HEK293 (cell line): ENCODE measurements around the gene USF3.

Source experiments
- CTCF ChIA-PET: fragments of 350-600 bp; formaldehyde crosslinking; extraction: SDS; loops from one replicate; lab custom pipeline; 2021; ENCODE audit warnings: antibody characterized with exemption; lab: Yijun Ruan, JAX
- POLR2A ChIA-PET: fragments of 300-600 bp; formaldehyde crosslinking; extraction: SDS; loops from one replicate; lab custom pipeline; 2020; ENCODE audit warnings: antibody characterized with exemption, inconsistent platforms; lab: Yijun Ruan, JAX
- H3K27ac ChIP-seq: fragments of 200-500 bp; sonication (Bioruptor generic); 2 replicates; pipeline ENCODE4 v1.5.1; 2014; ENCODE audit warnings: low read depth, low read length, control low read depth, inconsistent platforms; ENCODE audit errors: extremely low read depth
- H3K36me3 ChIP-seq, 2 experiments: fragments of 200-500 bp in 1 of 2; sonication (Bioruptor generic) in 1 of 2; 1 replicate in 1 of 2; 2 replicates in 1 of 2; pipeline ENCODE4 v1.5.1; 2014 to 2017; ENCODE audit warnings: inconsistent platforms in 2 of 2, low read length in 2 of 2; ENCODE audit not compliant: control insufficient read depth in 2 of 2, insufficient read depth in 1 of 2
- H3K4me1 ChIP-seq: fragments of 200-500 bp; sonication (Bioruptor generic); 2 replicates; pipeline ENCODE4 v1.5.1; 2014; ENCODE audit warnings: mild to moderate bottlenecking, low read length, inconsistent platforms; ENCODE audit not compliant: control insufficient read depth, insufficient read depth
- H3K4me3 ChIP-seq: 2 replicates; pipeline ENCODE4 v1.5.1; 2011; ENCODE audit warnings: low read depth, mild to moderate bottlenecking, control low read depth, low read length, moderate library complexity
- H3K9me3 ChIP-seq: fragments of 200-500 bp; sonication (Bioruptor generic); 2 replicates; pipeline ENCODE4 v1.5.1; 2014; ENCODE audit warnings: low read depth, low read length, inconsistent platforms; ENCODE audit not compliant: control insufficient read depth, insufficient read depth
- AEBP2 ChIP-seq: fragments of 450-650 bp; formaldehyde crosslinking; IDR thresholded peaks from 2 replicates; pipeline ENCODE4 v1.5.1; 2016; ENCODE audit warnings: missing biosample characterization, missing genetic modification characterization, borderline replicate concordance
- BCL11A ChIP-seq: fragments of 450-650 bp; formaldehyde crosslinking; IDR thresholded peaks from 2 replicates; pipeline ENCODE4 v1.5.1; 2016; ENCODE audit warnings: low read depth, missing biosample characterization, missing genetic modification characterization
- HOXA7 ChIP-seq: sonication (generic); formaldehyde crosslinking; IDR thresholded peaks from 2 replicates; pipeline ENCODE4 v1.8.1; 2022; ENCODE audit warnings: missing genetic modification reagents, borderline replicate concordance
- PBX3 ChIP-seq: sonication (generic); formaldehyde crosslinking; IDR thresholded peaks from 2 replicates; pipeline ENCODE4 v1.8.1; 2022; ENCODE audit warnings: mild to moderate bottlenecking, moderate library complexity, missing genetic modification reagents
- PRDM1 ChIP-seq: fragments of 450-650 bp; formaldehyde crosslinking; IDR thresholded peaks from 2 replicates; pipeline ENCODE4; 2016; ENCODE audit warnings: missing biosample characterization, missing genetic modification characterization
- SP2 ChIP-seq: fragments of 450-650 bp; formaldehyde crosslinking; IDR thresholded peaks from 2 replicates; pipeline ENCODE4 v1.5.1; 2016; ENCODE audit warnings: missing biosample characterization, missing genetic modification characterization
- ZNF114 ChIP-seq: fragments of 450-650 bp; formaldehyde crosslinking; IDR thresholded peaks from 2 replicates; pipeline ENCODE4 v1.5.0; 2017; ENCODE audit warnings: missing biosample characterization, missing genetic modification characterization
- ZNF223 ChIP-seq: fragments of 450-650 bp; formaldehyde crosslinking; IDR thresholded peaks from 2 replicates; pipeline ENCODE4 v1.5.1; 2016; ENCODE audit warnings: missing biosample characterization, missing genetic modification characterization
- ZNF266 ChIP-seq: fragments of 450-650 bp; formaldehyde crosslinking; IDR thresholded peaks from 2 replicates; pipeline ENCODE4 v1.5.1; 2016; ENCODE audit warnings: missing biosample characterization, missing genetic modification characterization, low read depth
- ZNF350 ChIP-seq: fragments of 450-650 bp; formaldehyde crosslinking; IDR thresholded peaks from 2 replicates; pipeline ENCODE4 v1.5.0; 2017; ENCODE audit warnings: missing biosample characterization, mild to moderate bottlenecking, missing genetic modification characterization
- ZNF48 ChIP-seq: fragments of 450-650 bp; formaldehyde crosslinking; IDR thresholded peaks from 2 replicates; pipeline ENCODE4 v1.5.1; 2016; ENCODE audit warnings: missing biosample characterization, missing genetic modification characterization
- ZNF521 ChIP-seq: fragments of 450-650 bp; formaldehyde crosslinking; IDR thresholded peaks from 2 replicates; pipeline ENCODE4 v1.5.1; 2017; ENCODE audit warnings: missing biosample characterization, mild to moderate bottlenecking, missing genetic modification characterization
- ZNF621 ChIP-seq: fragments of 450-650 bp; formaldehyde crosslinking; IDR thresholded peaks from 2 replicates; pipeline ENCODE4 v1.5.1; 2017; ENCODE audit warnings: missing biosample characterization, missing genetic modification characterization
- ZNF747 ChIP-seq: fragments of 450-650 bp; formaldehyde crosslinking; IDR thresholded peaks from 2 replicates; pipeline ENCODE4 v1.5.1; 2016; ENCODE audit warnings: missing biosample characterization, missing genetic modification characterization
- ZNF76 ChIP-seq: fragments of 450-650 bp; formaldehyde crosslinking; IDR thresholded peaks from 2 replicates; pipeline ENCODE4; 2016; ENCODE audit warnings: low read depth, missing biosample characterization, missing genetic modification characterization, borderline replicate concordance
- ZNF785 ChIP-seq: fragments of 450-650 bp; formaldehyde crosslinking; IDR thresholded peaks from 2 replicates; pipeline ENCODE4 v1.5.1; 2016; ENCODE audit warnings: missing biosample characterization, missing genetic modification characterization
- TF ChIP-seq, protein P1 (sequence below): fragments of 450-650 bp; formaldehyde crosslinking; IDR thresholded peaks from 2 replicates; pipeline ENCODE4 v1.5.1; 2016; ENCODE audit warnings: missing biosample characterization, missing genetic modification characterization
- TF ChIP-seq, protein P2 (sequence below): fragments of 450-650 bp; formaldehyde crosslinking; IDR thresholded peaks from 2 replicates; pipeline ENCODE4 v1.5.1; 2016; ENCODE audit warnings: missing biosample characterization, missing genetic modification characterization, low read depth
- TF ChIP-seq, protein P3 (sequence below): fragments of 450-650 bp; formaldehyde crosslinking; IDR thresholded peaks from 2 replicates; pipeline ENCODE4 v1.5.1; 2016; ENCODE audit warnings: missing biosample characterization, missing genetic modification characterization
- TF ChIP-seq, protein P4 (sequence below): fragments of 450-650 bp; formaldehyde crosslinking; IDR thresholded peaks from 2 replicates; pipeline ENCODE4 v1.5.1; 2016; ENCODE audit warnings: missing biosample characterization, missing genetic modification characterization

Gene USF3

GRCh38 chr3:113601240-113601639 lies 95.2 kb downstream of the USF3 start (continued):
- TF ChIP-seq, protein P1, sequence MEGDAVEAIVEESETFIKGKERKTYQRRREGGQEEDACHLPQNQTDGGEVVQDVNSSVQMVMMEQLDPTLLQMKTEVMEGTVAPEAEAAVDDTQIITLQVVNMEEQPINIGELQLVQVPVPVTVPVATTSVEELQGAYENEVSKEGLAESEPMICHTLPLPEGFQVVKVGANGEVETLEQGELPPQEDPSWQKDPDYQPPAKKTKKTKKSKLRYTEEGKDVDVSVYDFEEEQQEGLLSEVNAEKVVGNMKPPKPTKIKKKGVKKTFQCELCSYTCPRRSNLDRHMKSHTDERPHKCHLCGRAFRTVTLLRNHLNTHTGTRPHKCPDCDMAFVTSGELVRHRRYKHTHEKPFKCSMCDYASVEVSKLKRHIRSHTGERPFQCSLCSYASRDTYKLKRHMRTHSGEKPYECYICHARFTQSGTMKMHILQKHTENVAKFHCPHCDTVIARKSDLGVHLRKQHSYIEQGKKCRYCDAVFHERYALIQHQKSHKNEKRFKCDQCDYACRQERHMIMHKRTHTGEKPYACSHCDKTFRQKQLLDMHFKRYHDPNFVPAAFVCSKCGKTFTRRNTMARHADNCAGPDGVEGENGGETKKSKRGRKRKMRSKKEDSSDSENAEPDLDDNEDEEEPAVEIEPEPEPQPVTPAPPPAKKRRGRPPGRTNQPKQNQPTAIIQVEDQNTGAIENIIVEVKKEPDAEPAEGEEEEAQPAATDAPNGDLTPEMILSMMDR (tag by site-specific recombination) = no peak
- TF ChIP-seq ZNF48 (no peak), PRDM1 (tag by site-specific recombination) (no peak), HOXA7 (CRISPR knock-in tag) (no peak), ZNF747 (tag by site-specific recombination) (no peak), ZNF621 (no peak), ZNF785 (tag by site-specific recombination) (no peak)

GRCh38 chr3:113600418-113601182 lies 95.8 kb downstream of the USF3 start:
- H3K27ac ChIP-seq = no peak overlapping the region
- ChIA-PET POLR2A (no interaction called here), CTCF (no interaction called here)
- no peak overlapping the region for H3K4me3 ChIP-seq
- no peaks in the 10 kb centered on the region for H3K36me3 ChIP-seq
- no peaks in the 10 kb centered on the region for H3K4me1 ChIP-seq
- TF ChIP-seq ZNF521 (no peak), PBX3 (CRISPR knock-in tag) (no peak), ZNF223 (tag by site-specific recombination) (no peak), BCL11A (tag by site-specific recombination) (no peak), ZNF350 (no peak), SP2 (tag by site-specific recombination) (no peak), ZNF266 (tag by site-specific recombination) (no peak), ZNF114 (tag by site-specific recombination) (no peak), AEBP2 (tag by site-specific recombination) (no peak), ZNF76 (tag by site-specific recombination) (no peak)
- TF ChIP-seq, protein P2, sequence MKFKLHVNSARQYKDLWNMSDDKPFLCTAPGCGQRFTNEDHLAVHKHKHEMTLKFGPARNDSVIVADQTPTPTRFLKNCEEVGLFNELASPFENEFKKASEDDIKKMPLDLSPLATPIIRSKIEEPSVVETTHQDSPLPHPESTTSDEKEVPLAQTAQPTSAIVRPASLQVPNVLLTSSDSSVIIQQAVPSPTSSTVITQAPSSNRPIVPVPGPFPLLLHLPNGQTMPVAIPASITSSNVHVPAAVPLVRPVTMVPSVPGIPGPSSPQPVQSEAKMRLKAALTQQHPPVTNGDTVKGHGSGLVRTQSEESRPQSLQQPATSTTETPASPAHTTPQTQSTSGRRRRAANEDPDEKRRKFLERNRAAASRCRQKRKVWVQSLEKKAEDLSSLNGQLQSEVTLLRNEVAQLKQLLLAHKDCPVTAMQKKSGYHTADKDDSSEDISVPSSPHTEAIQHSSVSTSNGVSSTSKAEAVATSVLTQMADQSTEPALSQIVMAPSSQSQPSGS (tag by site-specific recombination) = no peak
- TF ChIP-seq, protein P3, sequence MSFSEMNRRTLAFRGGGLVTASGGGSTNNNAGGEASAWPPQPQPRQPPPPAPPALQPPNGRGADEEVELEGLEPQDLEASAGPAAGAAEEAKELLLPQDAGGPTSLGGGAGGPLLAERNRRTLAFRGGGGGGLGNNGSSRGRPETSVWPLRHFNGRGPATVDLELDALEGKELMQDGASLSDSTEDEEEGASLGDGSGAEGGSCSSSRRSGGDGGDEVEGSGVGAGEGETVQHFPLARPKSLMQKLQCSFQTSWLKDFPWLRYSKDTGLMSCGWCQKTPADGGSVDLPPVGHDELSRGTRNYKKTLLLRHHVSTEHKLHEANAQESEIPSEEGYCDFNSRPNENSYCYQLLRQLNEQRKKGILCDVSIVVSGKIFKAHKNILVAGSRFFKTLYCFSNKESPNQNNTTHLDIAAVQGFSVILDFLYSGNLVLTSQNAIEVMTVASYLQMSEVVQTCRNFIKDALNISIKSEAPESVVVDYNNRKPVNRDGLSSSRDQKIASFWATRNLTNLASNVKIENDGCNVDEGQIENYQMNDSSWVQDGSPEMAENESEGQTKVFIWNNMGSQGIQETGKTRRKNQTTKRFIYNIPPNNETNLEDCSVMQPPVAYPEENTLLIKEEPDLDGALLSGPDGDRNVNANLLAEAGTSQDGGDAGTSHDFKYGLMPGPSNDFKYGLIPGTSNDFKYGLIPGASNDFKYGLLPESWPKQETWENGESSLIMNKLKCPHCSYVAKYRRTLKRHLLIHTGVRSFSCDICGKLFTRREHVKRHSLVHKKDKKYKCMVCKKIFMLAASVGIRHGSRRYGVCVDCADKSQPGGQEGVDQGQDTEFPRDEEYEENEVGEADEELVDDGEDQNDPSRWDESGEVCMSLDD = no peak
- TF ChIP-seq, protein P4, sequence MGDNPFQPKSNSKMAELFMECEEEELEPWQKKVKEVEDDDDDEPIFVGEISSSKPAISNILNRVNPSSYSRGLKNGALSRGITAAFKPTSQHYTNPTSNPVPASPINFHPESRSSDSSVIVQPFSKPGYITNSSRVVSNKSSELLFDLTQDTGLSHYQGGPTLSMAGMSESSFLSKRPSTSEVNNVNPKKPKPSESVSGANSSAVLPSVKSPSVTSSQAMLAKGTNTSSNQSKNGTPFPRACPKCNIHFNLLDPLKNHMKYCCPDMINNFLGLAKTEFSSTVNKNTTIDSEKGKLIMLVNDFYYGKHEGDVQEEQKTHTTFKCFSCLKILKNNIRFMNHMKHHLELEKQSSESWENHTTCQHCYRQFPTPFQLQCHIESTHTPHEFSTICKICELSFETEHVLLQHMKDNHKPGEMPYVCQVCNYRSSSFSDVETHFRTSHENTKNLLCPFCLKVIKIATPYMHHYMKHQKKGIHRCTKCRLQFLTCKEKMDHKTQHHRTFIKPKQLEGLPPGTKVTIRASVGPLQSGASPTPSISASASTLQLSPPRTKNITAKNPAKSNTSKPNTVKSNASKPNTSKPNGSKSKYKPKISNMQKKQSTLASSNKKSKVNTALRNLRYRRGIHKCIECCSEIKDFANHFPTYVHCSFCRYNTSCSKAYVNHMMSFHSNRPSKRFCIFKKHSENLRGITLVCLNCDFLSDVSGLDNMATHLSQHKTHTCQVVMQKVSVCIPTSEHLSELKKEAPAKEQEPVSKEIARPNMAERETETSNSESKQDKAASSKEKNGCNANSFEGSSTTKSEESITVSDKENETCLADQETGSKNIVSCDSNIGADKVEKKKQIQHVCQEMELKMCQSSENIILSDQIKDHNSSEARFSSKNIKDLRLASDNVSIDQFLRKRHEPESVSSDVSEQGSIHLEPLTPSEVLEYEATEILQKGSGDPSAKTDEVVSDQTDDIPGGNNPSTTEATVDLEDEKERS (tag by site-specific recombination) = no peak
- no peaks in the 10 kb centered on the region for H3K9me3 ChIP-seq
